ENCODE data around the gene SORCS2. TPM values are rescaled to one million over a fixed set of nuclear protein-coding genes. Genes with fewer than 3 reads are reported as not detected.

The SORCS2 gene
- total and polyA plus RNA-seq, 2 of the 8 experiments (the other 6 are each of a cell fraction or from before 2014, with no cell fraction given) = 0.36 to 1.8 TPM

DNA sequence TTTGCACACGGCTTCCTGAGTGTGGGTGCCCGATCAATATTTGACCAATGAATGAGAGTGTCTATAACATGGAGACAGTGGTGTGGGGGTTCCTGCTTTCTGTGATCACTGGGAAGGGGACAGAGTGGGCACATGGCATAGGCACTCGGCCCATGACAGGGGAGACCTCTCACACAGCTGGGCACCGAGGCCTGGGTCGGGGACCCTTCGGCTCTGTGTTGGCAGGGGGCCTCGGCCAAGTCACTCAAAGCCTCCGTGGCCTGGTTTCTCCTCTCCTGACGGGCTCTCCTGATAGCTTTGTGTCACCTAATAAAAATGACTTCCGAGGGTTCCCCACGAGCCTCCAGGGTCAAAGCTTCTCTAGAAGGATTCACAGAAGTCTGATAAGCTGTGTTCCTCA, 286.3 kb downstream of the SORCS2 start:
- H2AK5ac ChIP-seq (ENCODE audit: low read depth, low read length) = no peak overlapping the region
- TF ChIP-seq CHD1 (IDR thresholded peaks at IDR 0.05; ENCODE audit: low read depth, low read length) (no peak), RBBP5 (IDR thresholded peaks at IDR 0.05; ENCODE audit: borderline replicate concordance, low read depth, low read length) (no peak), SP1 (IDR thresholded peaks at IDR 0.05; ENCODE audit: low read depth, low read length) (no peak), SIN3A (conservative IDR thresholded peaks at IDR 0.05 in 1 of 2, IDR thresholded peaks at IDR 0.05 in 1 of 2; ENCODE audit: low read depth in 1 of 2, low read length in 2 of 2) (no peak), SUZ12 (IDR thresholded peaks at IDR 0.05; ENCODE audit: low read length) (no peak), ZNF274 (IDR thresholded peaks at IDR 0.05; ENCODE audit: borderline replicate concordance, extremely low read depth, low read length) (no peak), RFX5 (IDR thresholded peaks at IDR 0.05; ENCODE audit: borderline replicate concordance, low read depth, low read length) (no peak), SIX5 (IDR thresholded peaks at IDR 0.05; ENCODE audit: low read depth, low read length) (no peak), BCL11A (IDR thresholded peaks at IDR 0.05; ENCODE audit: low read depth in 2 of 2, low read length in 2 of 2) (no peak), POLR2A (IDR thresholded peaks at IDR 0.05; ENCODE audit: control extremely low read depth in 1 of 2, low read depth in 2 of 2, low read length in 2 of 2) (no peak), RAD21 (IDR thresholded peaks at IDR 0.05 in 1 of 2, conservative IDR thresholded peaks at IDR 0.05 in 1 of 2; ENCODE audit: low read depth in 2 of 2, low read length in 2 of 2) (no peak), BRCA1 (IDR thresholded peaks at IDR 0.05; ENCODE audit: low read depth, low read length) (no peak)
- TF ChIP-seq, protein P1, sequence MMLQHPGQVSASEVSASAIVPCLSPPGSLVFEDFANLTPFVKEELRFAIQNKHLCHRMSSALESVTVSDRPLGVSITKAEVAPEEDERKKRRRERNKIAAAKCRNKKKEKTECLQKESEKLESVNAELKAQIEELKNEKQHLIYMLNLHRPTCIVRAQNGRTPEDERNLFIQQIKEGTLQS (IDR thresholded peaks at IDR 0.05; ENCODE audit: insufficient read depth, low read depth, low read length) = no peak
- H3K79me2 ChIP-seq (ENCODE audit: control insufficient read depth in 1 of 2, insufficient read depth in 2 of 2, low read length in 2 of 2) = no peaks in the 10 kb centered on the region
- no peak overlapping the region for H3K18ac ChIP-seq (ENCODE audit: extremely low read depth, low read length)
- no peaks in the 10 kb centered on the region; a peak in 1 of 7 replicates for H3K27me3 ChIP-seq (replicated peaks in 1 of 4; ENCODE audit: control insufficient read depth in 3 of 4, extremely low read depth in 1 of 4, insufficient read depth in 3 of 4, low read length in 3 of 4)
- H3K4me3 ChIP-seq (ENCODE audit: extremely low read depth in 1 of 4, insufficient read depth in 2 of 4, low read depth in 3 of 4, low read length in 4 of 4) = no peak overlapping the region
- POLR2A ChIA-PET (ENCODE audit: partially characterized antibody) = no interaction called here
- no peak overlapping the region for H3K14ac ChIP-seq (ENCODE audit: insufficient read length)
- no peak overlapping the region for H3K9ac ChIP-seq (replicated peaks in 1 of 4; ENCODE audit: extremely low read depth in 1 of 4, low read depth in 3 of 4, low read length in 3 of 4)
- no peaks in the 10 kb centered on the region for H3K4me1 ChIP-seq (replicated peaks in 1 of 4; ENCODE audit: control insufficient read depth in 3 of 4, insufficient read depth in 4 of 4, low read length in 3 of 4)
- H2BK120ac ChIP-seq (replicated peaks; ENCODE audit: low read depth, low read length) = no peak overlapping the region
- H3K27ac ChIP-seq (ENCODE audit: low read depth, low read length) = no peak overlapping the region
- H3K23me2 ChIP-seq (ENCODE audit: low read depth, low read length) = no peaks in the 10 kb centered on the region
- H2BK12ac ChIP-seq (ENCODE audit: low read depth, low read length) = no peak overlapping the region
- H2BK20ac ChIP-seq (ENCODE audit: low read length) = no peak overlapping the region
- CTCF ChIA-PET (ENCODE audit: partially characterized antibody) = interaction anchor here (0.6 to 1.4 kb wide), 5 partner anchors 9 to 17 kb away, joined by 3 to 6 read pairs (median 3); no protein-coding TSS in a partner anchor
- no peak overlapping the region for H3K23ac ChIP-seq (ENCODE audit: insufficient read length)
- H4K91ac ChIP-seq (replicated peaks; ENCODE audit: insufficient read length, low read length) = no peak overlapping the region
- DNase-seq (ENCODE audit: low read depth in 1 of 2, low spot score in 2 of 2) (no peak), FAIRE-seq (no peak)
- H4K5ac ChIP-seq (ENCODE audit: insufficient read length, low read depth, low read length) = no peak overlapping the region
- no peaks in the 10 kb centered on the region for H3K9me3 ChIP-seq (ENCODE audit: insufficient read depth in 2 of 2, low read depth in 1 of 2, low read length in 1 of 2)
- no peak overlapping the region for H3K4ac ChIP-seq (replicated peaks; ENCODE audit: insufficient read length, low read depth, low read length)
- H2BK5ac ChIP-seq (ENCODE audit: low read depth, low read length) = no peak overlapping the region
- H3K56ac ChIP-seq (replicated peaks; ENCODE audit: insufficient read length, low read depth, low read length) = no peak overlapping the region
- no peak overlapping the region for H2BK15ac ChIP-seq (ENCODE audit: low read length)
- H3K4me2 ChIP-seq (ENCODE audit: insufficient read depth in 1 of 2, low read depth in 2 of 2, low read length in 2 of 2) = no peak overlapping the region
- H3K36me3 ChIP-seq (ENCODE audit: control insufficient read depth in 2 of 4, insufficient read depth in 4 of 4, low read length in 3 of 4) = no peaks in the 10 kb centered on the region
- no peak overlapping the region for H4K8ac ChIP-seq (ENCODE audit: extremely low read depth, insufficient read depth, low read length)
- WGBS, 2 experiments (ENCODE audit: extremely low coverage in 1 of 2, insufficient coverage in 1 of 2, insufficient read length in 1 of 2, insufficient replicate concordance in 2 of 2, low coverage in 1 of 2, low lambda C conversion rate in 2 of 2, missing lambda C conversion rate in 1 of 2) = 89% methylated on average over 10 of the region's 11 CpGs; no CpG with 5 or more reads in 1 of the 2 experiments
- H2AFZ ChIP-seq (ENCODE audit: low read length) = no peak overlapping the region
- H3K79me1 ChIP-seq (ENCODE audit: low read depth, low read length) = no peaks in the 10 kb centered on the region
- no peaks in the 10 kb centered on the region for H4K20me1 ChIP-seq (replicated peaks in 1 of 2; ENCODE audit: control insufficient read depth in 1 of 2, insufficient read depth in 2 of 2, low read length in 2 of 2)
